ENCODE measurements around the gene TMEFF2.

The TMEFF2 gene

GRCh38 chr2:192072261-192072660 lies 122.5 kb downstream of the TMEFF2 start:
- TF ChIP-seq CTCF (IDR thresholded peaks at IDR 0.05; ENCODE audit: low read depth, low read length, missing control alignments) = no peak
- in situ Hi-C loops (cut with HindIII; ENCODE audit: low pct_ligation_motif_present, low sequenced_read_pairs) = no loop called here

GRCh38 chr2:192070099-192070498 lies 124.6 kb downstream of the TMEFF2 start:
- no peak overlapping the region for H3K27ac ChIP-seq
- H3K27me3 ChIP-seq (replicated peaks) = no peaks in the 10 kb centered on the region
- no peaks in the 10 kb centered on the region for H3K36me3 ChIP-seq (replicated peaks)
- H3K4me3 ChIP-seq (ENCODE audit: low read depth, low read length) = no peak overlapping the region
- in situ Hi-C loops (cut with HindIII; ENCODE audit: low pct_ligation_motif_present, low sequenced_read_pairs) = no loop called here
- DNase-seq = no peak
- no peak for TF ChIP-seq CTCF (IDR thresholded peaks at IDR 0.05; ENCODE audit: low read depth, low read length, missing control alignments)

More at GRCh38 chr2:192072261-192072660, 122.5 kb downstream of the TMEFF2 start:
- no peak for DNase-seq
- Histone ChIP-seq H3K27ac (no peak overlapping the region), H3K36me3 (replicated peaks) (no peaks in the 10 kb centered on the region), H3K4me3 (ENCODE audit: low read depth, low read length) (no peak overlapping the region), H3K27me3 (replicated peaks) (no peaks in the 10 kb centered on the region)

GRCh38 chr2:192069417-192069816 lies 125.3 kb downstream of the TMEFF2 start:
- in situ Hi-C loops (cut with HindIII; ENCODE audit: low pct_ligation_motif_present, low sequenced_read_pairs) = no loop called here
- no peak for DNase-seq
- H3K27me3 ChIP-seq (replicated peaks) = no peaks in the 10 kb centered on the region
- no peak for TF ChIP-seq CTCF (IDR thresholded peaks at IDR 0.05; ENCODE audit: low read depth, low read length, missing control alignments)
- no peak overlapping the region for H3K4me3 ChIP-seq (ENCODE audit: low read depth, low read length)
- no peaks in the 10 kb centered on the region for H3K36me3 ChIP-seq (replicated peaks)
- H3K27ac ChIP-seq = no peak overlapping the region

- Histone ChIP-seq H3K27ac (no peak overlapping the region), H3K36me3 (replicated peaks) (no peaks in the 10 kb centered on the region), H3K27me3 (replicated peaks) (no peaks in the 10 kb centered on the region), H3K4me3 (ENCODE audit: low read depth, low read length) (no peak overlapping the region)
- no peak for DNase-seq
- TF ChIP-seq CTCF (IDR thresholded peaks at IDR 0.05; ENCODE audit: low read depth, low read length, missing control alignments) = no peak
- in situ Hi-C loops (cut with HindIII; ENCODE audit: low pct_ligation_motif_present, low sequenced_read_pairs) = no loop called here
Observed at GRCh38 chr2:192068966-192069365, 125.8 kb downstream of the TMEFF2 start.

GRCh38 chr2:192067631-192068030 lies 127.1 kb downstream of the TMEFF2 start:
- Histone ChIP-seq H3K27me3 (replicated peaks) (no peaks in the 10 kb centered on the region), H3K27ac (no peak overlapping the region), H3K4me3 (ENCODE audit: low read depth, low read length) (no peak overlapping the region), H3K36me3 (replicated peaks) (no peaks in the 10 kb centered on the region)
- TF ChIP-seq CTCF (IDR thresholded peaks at IDR 0.05; ENCODE audit: low read depth, low read length, missing control alignments) = no peak
- in situ Hi-C loops (cut with HindIII; ENCODE audit: low pct_ligation_motif_present, low sequenced_read_pairs) = no loop called here
- DNase-seq = no peak

- DNase-seq = no peak
Observed at GRCh38 chr2:192064459-192064858, 130.3 kb downstream of the TMEFF2 start.

More at GRCh38 chr2:192064459-192064858, 130.3 kb downstream of the TMEFF2 start:
- in situ Hi-C loops (cut with HindIII; ENCODE audit: low pct_ligation_motif_present, low sequenced_read_pairs) = no loop called here
- no peak overlapping the region for H3K27ac ChIP-seq
- no peak for TF ChIP-seq CTCF (IDR thresholded peaks at IDR 0.05; ENCODE audit: low read depth, low read length, missing control alignments)
- H3K36me3 ChIP-seq (replicated peaks) = no peaks in the 10 kb centered on the region
- H3K4me3 ChIP-seq (ENCODE audit: low read depth, low read length) = no peak overlapping the region
- H3K27me3 ChIP-seq (replicated peaks) = no peaks in the 10 kb centered on the region

All from brain microvascular endothelial cell (primary cell).